Head of caudate nucleus (tissue), 42 donors: ENCODE results near the gene TNFRSF8.
"Not testable (repeated sequence)": the region's sequence is repeated elsewhere in the genome, so short reads cannot be mapped to it uniquely, and the experiment has no call there.

Source experiments
- DNase-seq, 42 donors: peaks; one replicate each; pipeline versions ENCODE4 v3.0.0 to v3.0.0-alpha.2; 2020 to 2021; ENCODE audit warnings: mixed read lengths in 7 of 42
- intact Hi-C: fragments of 100-400 bp; cut with DNase I; formaldehyde crosslinking; loops from one replicate; pipeline ENCODE4 v1.15.0; 2022

Gene TNFRSF8

GRCh38 chr1:12104417-12104816 lies 41.3 kb downstream of the TNFRSF8 start:
- intact Hi-C loops, result no loop called here
- no peak for DNase-seq

- intact Hi-C loops, result no loop called here
- no peak for DNase-seq
Measured at GRCh38 chr1:12106153-12106552, 43.0 kb downstream of the TNFRSF8 start.

- DNase-seq, intact Hi-C loops: not testable (repeated sequence)
Measured at GRCh38 chr1:12106861-12107260, 43.8 kb downstream of the TNFRSF8 start.

- DNase-seq, result no peak
- intact Hi-C loops, result no loop called here
Measured at GRCh38 chr1:12107718-12108117, 44.6 kb downstream of the TNFRSF8 start.

GRCh38 chr1:12109901-12110300 lies 46.8 kb downstream of the TNFRSF8 start:
- DNase-seq, result no peak
- intact Hi-C loops, result no loop called here

- DNase-seq, result no peak
- intact Hi-C loops, result no loop called here
Measured at GRCh38 chr1:12111741-12112140, 48.6 kb downstream of the TNFRSF8 start.

- peak in 7 of 42 donors; percentile 6 to 64 (median 16) for DNase-seq
- intact Hi-C loops, result no loop called here
Measured at GRCh38 chr1:12112711-12113161, 49.6 kb downstream of the TNFRSF8 start.

- intact Hi-C loops, result no loop called here
- DNase-seq, result no peak
Measured at GRCh38 chr1:12113433-12114339, 50.6 kb downstream of the TNFRSF8 start.

GRCh38 chr1:12114340-12114683 lies 51.2 kb downstream of the TNFRSF8 start:
- intact Hi-C loops, result no loop called here
- no peak for DNase-seq

- intact Hi-C loops, result no loop called here
- DNase-seq, result no peak
Measured at GRCh38 chr1:12114916-12115315, 51.8 kb downstream of the TNFRSF8 start.

- DNase-seq, result no peak
- intact Hi-C loops, result loop anchor here (5.0 kb wide), 1 partner anchor 86 kb away; no protein-coding TSS in a partner anchor
Measured at GRCh38 chr1:12121212-12122003, 58.3 kb downstream of the TNFRSF8 start.

GRCh38 chr1:12123172-12123571 lies 60.1 kb downstream of the TNFRSF8 start:
- intact Hi-C loops, result loop anchor here (5.0 kb wide), 1 partner anchor 84 kb away; no protein-coding TSS in a partner anchor
- no peak for DNase-seq

- peak; percentile 54 to 90 (median 78) for DNase-seq
- intact Hi-C loops, result loop anchor here (5.0 kb wide), 1 partner anchor 82 kb away; no protein-coding TSS in a partner anchor
Measured at GRCh38 chr1:12124693-12125421, 61.8 kb downstream of the TNFRSF8 start.

GRCh38 chr1:12125422-12126355 lies 62.6 kb downstream of the TNFRSF8 start:
- intact Hi-C loops, result no loop called here
- no peak for DNase-seq

- no peak for DNase-seq
- intact Hi-C loops, result no loop called here
Measured at GRCh38 chr1:12126781-12127180, 63.7 kb downstream of the TNFRSF8 start.

GRCh38 chr1:12127206-12127810 lies 64.2 kb downstream of the TNFRSF8 start:
- DNase-seq, result no peak
- intact Hi-C loops, result no loop called here

GRCh38 chr1:12128120-12128519 lies 65.0 kb downstream of the TNFRSF8 start:
- no peak for DNase-seq
- intact Hi-C loops, result no loop called here

- DNase-seq, result no peak
- intact Hi-C loops, result no loop called here
Measured at GRCh38 chr1:12129624-12130023, 66.5 kb downstream of the TNFRSF8 start.
